BLaER1 treated with 17β-estradiol and CSF1 and Interleukin-3, amounts not matched to agents 10 nM and 100 nM (cell line): ENCODE data around the gene CLIC6.

Experiments used
- H3K27ac ChIP-seq, 11 experiments: shearing (Covaris generic); formaldehyde crosslinking; 2 replicates each; pipeline ENCODE4 v1.8.1; 2022
- H3K27me3 ChIP-seq, 11 experiments: shearing (Covaris generic); formaldehyde crosslinking; 2 replicates each; pipeline ENCODE4 v1.8.1; 2022
- H3K36me3 ChIP-seq, 11 experiments: shearing (Covaris generic); formaldehyde crosslinking; 2 replicates each; pipeline ENCODE4 v1.8.1; 2022
- H3K4me1 ChIP-seq, 10 experiments: shearing (Covaris generic); formaldehyde crosslinking; 2 replicates each; pipeline ENCODE4 v1.8.1; 2022
- H3K4me2 ChIP-seq, 11 experiments: shearing (Covaris generic); formaldehyde crosslinking; 2 replicates each; pipeline ENCODE4 v1.8.1; 2022
- H3K4me3 ChIP-seq, 10 experiments: shearing (Covaris generic); formaldehyde crosslinking; 2 replicates each; pipeline ENCODE4 v1.8.1; 2022
- H3K9ac ChIP-seq, 11 experiments: shearing (Covaris generic); formaldehyde crosslinking; 2 replicates each; pipeline ENCODE4 v1.8.1; 2022
- H3K9me3 ChIP-seq, 11 experiments: shearing (Covaris generic); formaldehyde crosslinking; replicated peaks in 1 of 11; 2 replicates each; pipeline ENCODE4 v1.8.1; 2022
- H4K20me1 ChIP-seq, 11 experiments: shearing (Covaris generic); formaldehyde crosslinking; 2 replicates each; pipeline ENCODE4 v1.8.1; 2022
- Cebpa-rat ChIP-seq, 11 experiments: shearing (Covaris generic); IDR thresholded peaks; 2 replicates each; pipeline ENCODE4 v1.8.1; 2022

Gene CLIC6

GRCh38 chr21:34722684-34723300 is 54.0 kb downstream of the CLIC6 start:
- Histone ChIP-seq H3K9ac (no peak overlapping the region), H3K4me2 (no peak overlapping the region), H3K4me3 (no peak overlapping the region), H3K9me3 (no peaks in the 10 kb centered on the region), H3K27ac (no peak overlapping the region), H3K36me3 (no peaks in the 10 kb centered on the region), H3K4me1 (no peaks in the 10 kb centered on the region), H4K20me1 (no peaks in the 10 kb centered on the region), H3K27me3 (no peaks in the 10 kb centered on the region)
- no peak for TF ChIP-seq Cebpa-rat (IDR thresholded peaks at IDR 0.05)

- no peak for TF ChIP-seq Cebpa-rat (IDR thresholded peaks at IDR 0.05)
- H4K20me1 ChIP-seq: no peaks in the 10 kb centered on the region
- no peak overlapping the region for H3K27ac ChIP-seq
- no peaks in the 10 kb centered on the region for H3K4me1 ChIP-seq
- H3K4me3 ChIP-seq: no peak overlapping the region
- no peaks in the 10 kb centered on the region for H3K9me3 ChIP-seq
- no peaks in the 10 kb centered on the region for H3K27me3 ChIP-seq
- H3K9ac ChIP-seq: no peak overlapping the region
- H3K36me3 ChIP-seq: no peaks in the 10 kb centered on the region
- H3K4me2 ChIP-seq: no peak overlapping the region
Measured at GRCh38 chr21:34724131-34724856, 55.5 kb downstream of the CLIC6 start.

- no peak overlapping the region for H3K4me3 ChIP-seq
- H3K4me2 ChIP-seq: no peak overlapping the region
- no peaks in the 10 kb centered on the region for H3K36me3 ChIP-seq
- H3K9ac ChIP-seq: no peak overlapping the region
- H4K20me1 ChIP-seq: no peaks in the 10 kb centered on the region
- TF ChIP-seq Cebpa-rat (IDR thresholded peaks at IDR 0.05): no peak
- no peaks in the 10 kb centered on the region for H3K4me1 ChIP-seq
- no peaks in the 10 kb centered on the region for H3K27me3 ChIP-seq
- no peak overlapping the region for H3K27ac ChIP-seq
- H3K9me3 ChIP-seq: no peaks in the 10 kb centered on the region
Measured at GRCh38 chr21:34724857-34725195, 56.0 kb downstream of the CLIC6 start.

- Histone ChIP-seq H3K4me1 (no peaks in the 10 kb centered on the region), H3K36me3 (no peaks in the 10 kb centered on the region), H3K27me3 (no peaks in the 10 kb centered on the region), H3K9ac (no peak overlapping the region), H3K27ac (no peak overlapping the region), H3K4me2 (no peak overlapping the region), H3K4me3 (no peak overlapping the region), H3K9me3 (no peaks in the 10 kb centered on the region), H4K20me1 (no peaks in the 10 kb centered on the region)
- no peak for TF ChIP-seq Cebpa-rat (IDR thresholded peaks at IDR 0.05)
Measured at GRCh38 chr21:34726627-34727337, 58.0 kb downstream of the CLIC6 start.

GRCh38 chr21:34728479-34728878 is 59.7 kb downstream of the CLIC6 start:
- no peaks in the 10 kb centered on the region for H3K36me3 ChIP-seq
- no peak overlapping the region for H3K27ac ChIP-seq
- TF ChIP-seq Cebpa-rat (IDR thresholded peaks at IDR 0.05): no peak
- H3K9ac ChIP-seq: no peak overlapping the region
- H4K20me1 ChIP-seq: no peaks in the 10 kb centered on the region
- H3K27me3 ChIP-seq: no peaks in the 10 kb centered on the region
- no peaks in the 10 kb centered on the region for H3K9me3 ChIP-seq
- H3K4me1 ChIP-seq: no peaks in the 10 kb centered on the region
- H3K4me2 ChIP-seq: no peak overlapping the region
- H3K4me3 ChIP-seq: no peak overlapping the region

- Histone ChIP-seq H3K4me3 (no peak overlapping the region), H4K20me1 (no peaks in the 10 kb centered on the region), H3K36me3 (no peaks in the 10 kb centered on the region), H3K9me3 (no peaks in the 10 kb centered on the region), H3K4me2 (no peak overlapping the region), H3K4me1 (no peaks in the 10 kb centered on the region), H3K9ac (no peak overlapping the region), H3K27ac (no peak overlapping the region), H3K27me3 (no peaks in the 10 kb centered on the region)
- TF ChIP-seq Cebpa-rat (IDR thresholded peaks at IDR 0.05): no peak
Measured at GRCh38 chr21:34730194-34730593, 61.4 kb downstream of the CLIC6 start.

- H3K9ac ChIP-seq: no peak overlapping the region
- no peak overlapping the region for H3K4me3 ChIP-seq
- no peak overlapping the region for H3K4me2 ChIP-seq
- H4K20me1 ChIP-seq: no peaks in the 10 kb centered on the region
- no peaks in the 10 kb centered on the region for H3K4me1 ChIP-seq
- no peaks in the 10 kb centered on the region for H3K9me3 ChIP-seq
- no peak overlapping the region for H3K27ac ChIP-seq
- no peaks in the 10 kb centered on the region for H3K36me3 ChIP-seq
- no peak for TF ChIP-seq Cebpa-rat (IDR thresholded peaks at IDR 0.05)
- H3K27me3 ChIP-seq: no peaks in the 10 kb centered on the region
Measured at GRCh38 chr21:34730756-34731445, 62.1 kb downstream of the CLIC6 start.

- H4K20me1 ChIP-seq: no peaks in the 10 kb centered on the region
- H3K27ac ChIP-seq: no peak overlapping the region
- H3K4me3 ChIP-seq: no peak overlapping the region
- H3K4me2 ChIP-seq: no peak overlapping the region
- no peaks in the 10 kb centered on the region for H3K4me1 ChIP-seq
- H3K36me3 ChIP-seq: no peaks in the 10 kb centered on the region
- TF ChIP-seq Cebpa-rat (IDR thresholded peaks at IDR 0.05): no peak
- no peak overlapping the region for H3K9ac ChIP-seq
- no peaks in the 10 kb centered on the region for H3K27me3 ChIP-seq
- H3K9me3 ChIP-seq: no peaks in the 10 kb centered on the region
Measured at GRCh38 chr21:34732388-34732821, 63.6 kb downstream of the CLIC6 start.

GRCh38 chr21:34733852-34734251 is 65.1 kb downstream of the CLIC6 start:
- Histone ChIP-seq H3K4me2 (no peak overlapping the region), H3K4me1 (0 out of 20 replicates have a peak, but pooled peaks cover 0 to 5% (median 0%) of the 10 kb centered on the region in 10 experiments), H3K27ac (no peak overlapping the region)

More at GRCh38 chr21:34733852-34734251, 65.1 kb downstream of the CLIC6 start:
- H4K20me1 ChIP-seq: no peaks in the 10 kb centered on the region
- H3K27me3 ChIP-seq: no peaks in the 10 kb centered on the region
- no peak for TF ChIP-seq Cebpa-rat (IDR thresholded peaks at IDR 0.05)
- H3K4me3 ChIP-seq: no peak overlapping the region
- H3K9me3 ChIP-seq: no peaks in the 10 kb centered on the region
- H3K9ac ChIP-seq: no peak overlapping the region
- H3K36me3 ChIP-seq: no peaks in the 10 kb centered on the region
